GM10266 (cell line): ENCODE results near the gene TGIF1.
A peak's percentile ranks its signal among the peaks of the same experiment; 100 is the strongest.

Source experiments
- DNase-seq: peaks from one replicate; pipeline ENCODE4 v3.0.0; 2012; ENCODE audit errors: extremely low spot score
- TF ChIP-seq, protein P1 (sequence below): IDR thresholded peaks from 2 replicates; pipeline ENCODE4 v1.5.1; 2012; ENCODE audit warnings: mild to moderate bottlenecking, low read depth; ENCODE audit not compliant: control insufficient read depth, insufficient read depth; ENCODE audit errors: missing control alignments

Gene TGIF1

DNA sequence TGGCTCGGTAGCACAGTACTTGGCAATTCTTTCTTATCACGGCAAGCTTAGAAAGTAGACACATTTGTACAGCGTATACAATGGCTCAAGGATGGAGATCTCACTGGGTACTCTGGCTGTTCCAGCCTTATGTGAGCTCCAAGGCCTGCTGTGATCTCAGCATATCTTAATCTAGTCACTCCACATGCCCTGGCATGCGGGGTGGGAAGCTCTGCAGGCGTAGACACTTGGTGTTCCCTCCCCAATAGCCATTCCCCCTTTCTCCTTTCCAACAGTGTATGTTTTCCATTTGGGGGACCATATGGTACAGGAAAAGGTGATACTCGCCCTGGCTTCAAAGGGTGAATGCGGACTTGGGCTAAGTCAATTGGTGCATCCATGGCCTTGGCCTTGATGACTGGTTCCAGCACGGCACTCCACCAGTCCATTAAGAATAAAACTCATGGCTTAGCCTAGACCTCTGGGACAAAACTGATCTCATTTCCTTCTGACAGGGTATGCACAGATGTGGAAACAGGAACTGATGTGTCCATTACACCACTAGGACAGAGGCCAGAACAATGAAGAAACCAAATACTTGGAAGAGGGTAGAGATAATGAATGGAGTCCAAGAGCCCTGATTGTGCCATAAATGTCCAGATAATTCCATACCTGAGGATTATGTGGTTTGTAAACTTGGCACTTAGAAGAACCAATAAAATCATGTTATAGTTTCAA is 28.4 kb downstream of the TGIF1 start:
- DNase-seq, result no peak
- TF ChIP-seq, protein P1, sequence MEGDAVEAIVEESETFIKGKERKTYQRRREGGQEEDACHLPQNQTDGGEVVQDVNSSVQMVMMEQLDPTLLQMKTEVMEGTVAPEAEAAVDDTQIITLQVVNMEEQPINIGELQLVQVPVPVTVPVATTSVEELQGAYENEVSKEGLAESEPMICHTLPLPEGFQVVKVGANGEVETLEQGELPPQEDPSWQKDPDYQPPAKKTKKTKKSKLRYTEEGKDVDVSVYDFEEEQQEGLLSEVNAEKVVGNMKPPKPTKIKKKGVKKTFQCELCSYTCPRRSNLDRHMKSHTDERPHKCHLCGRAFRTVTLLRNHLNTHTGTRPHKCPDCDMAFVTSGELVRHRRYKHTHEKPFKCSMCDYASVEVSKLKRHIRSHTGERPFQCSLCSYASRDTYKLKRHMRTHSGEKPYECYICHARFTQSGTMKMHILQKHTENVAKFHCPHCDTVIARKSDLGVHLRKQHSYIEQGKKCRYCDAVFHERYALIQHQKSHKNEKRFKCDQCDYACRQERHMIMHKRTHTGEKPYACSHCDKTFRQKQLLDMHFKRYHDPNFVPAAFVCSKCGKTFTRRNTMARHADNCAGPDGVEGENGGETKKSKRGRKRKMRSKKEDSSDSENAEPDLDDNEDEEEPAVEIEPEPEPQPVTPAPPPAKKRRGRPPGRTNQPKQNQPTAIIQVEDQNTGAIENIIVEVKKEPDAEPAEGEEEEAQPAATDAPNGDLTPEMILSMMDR, result no peak

DNA sequence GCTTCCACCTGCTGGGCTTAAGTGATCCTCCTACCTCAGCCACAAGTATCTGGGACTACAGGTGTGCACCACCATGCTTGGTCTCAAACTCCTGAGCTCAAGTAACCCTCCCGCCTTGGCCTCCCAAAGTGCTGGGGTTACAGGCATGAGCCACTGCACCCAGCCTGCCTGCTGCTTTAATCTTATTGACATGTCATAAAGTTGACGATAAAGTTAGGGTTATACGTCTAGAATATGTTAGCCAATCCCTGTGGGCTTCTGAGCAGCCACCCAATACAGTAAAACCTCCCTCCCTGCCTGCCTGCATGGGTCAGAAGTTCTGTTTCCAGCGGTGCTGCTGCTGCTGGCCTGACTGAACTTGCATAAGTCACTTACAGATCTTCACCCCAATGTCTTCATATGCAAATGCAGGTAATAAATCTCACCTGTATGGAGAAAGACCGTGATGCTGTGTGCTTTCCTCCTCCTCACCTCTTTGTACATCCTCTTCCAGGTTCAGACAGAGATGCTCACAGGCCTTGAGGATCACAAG is 30.1 kb downstream of the TGIF1 start:
- no peak for DNase-seq
- TF ChIP-seq, protein P1, result no peak

DNA sequence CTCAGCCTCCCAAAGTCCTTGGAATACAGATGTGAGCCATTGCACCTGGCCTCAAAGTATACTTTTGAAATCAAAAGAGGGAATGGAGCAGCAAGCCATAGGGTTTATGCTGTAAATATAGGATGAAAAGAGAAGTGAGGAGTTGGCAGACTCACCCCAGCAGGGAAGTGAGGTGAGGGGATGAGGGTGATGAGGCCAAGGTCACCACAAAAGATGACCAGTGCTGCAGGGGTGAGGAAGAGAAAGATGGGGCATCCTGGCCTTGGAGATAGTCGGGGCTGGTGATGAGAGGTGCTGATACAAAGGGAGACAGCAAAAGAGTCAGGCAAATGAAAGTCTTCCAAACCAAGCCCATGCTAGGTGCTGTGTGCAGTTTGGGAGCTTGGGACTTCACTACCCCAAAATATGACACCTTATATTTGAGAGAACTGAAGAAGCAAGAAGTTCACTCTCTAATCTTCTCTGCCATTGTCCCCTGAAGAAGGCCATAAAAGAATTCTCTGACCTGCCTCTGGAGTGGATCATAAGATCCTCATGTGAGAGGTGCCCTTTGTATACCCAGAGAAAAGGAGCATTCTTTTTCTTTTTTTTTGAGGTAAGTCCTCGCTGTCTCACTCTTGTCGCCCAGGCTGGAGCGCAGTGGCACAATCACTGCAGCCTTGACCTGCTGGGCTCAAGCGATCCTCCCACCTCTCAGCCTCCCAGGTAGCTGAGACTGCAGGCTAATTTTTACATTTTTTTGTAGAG is 31.0 kb downstream of the TGIF1 start:
- TF ChIP-seq, protein P1, result no peak
- no peak for DNase-seq

DNA sequence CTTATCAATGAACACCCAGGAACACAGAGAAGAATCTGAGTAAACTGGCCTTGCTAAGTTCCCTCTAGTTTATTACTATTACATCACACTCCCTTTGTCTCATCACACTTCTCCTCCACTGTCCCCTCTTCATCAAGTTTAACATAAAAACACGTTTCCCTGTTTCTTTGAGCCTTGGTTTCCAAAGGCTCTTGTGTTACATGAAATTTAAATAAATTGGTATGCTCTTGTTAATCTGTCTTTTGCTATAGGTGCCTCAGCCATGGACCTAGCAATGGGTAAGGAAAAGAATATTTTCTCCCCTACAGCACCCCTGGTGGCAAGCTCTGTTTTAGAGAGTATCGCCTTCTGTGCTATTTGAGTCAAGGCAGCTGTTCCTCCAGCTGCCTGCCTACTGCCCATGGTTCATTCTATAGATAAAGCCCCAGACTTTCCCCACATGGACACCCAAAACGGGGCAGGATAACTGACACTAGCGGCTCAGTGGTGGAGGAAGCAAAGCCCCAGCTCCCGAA is 31.8 kb downstream of the TGIF1 start:
- peak; percentile 42 for DNase-seq
- TF ChIP-seq, protein P1, result peak; percentile 49

DNA sequence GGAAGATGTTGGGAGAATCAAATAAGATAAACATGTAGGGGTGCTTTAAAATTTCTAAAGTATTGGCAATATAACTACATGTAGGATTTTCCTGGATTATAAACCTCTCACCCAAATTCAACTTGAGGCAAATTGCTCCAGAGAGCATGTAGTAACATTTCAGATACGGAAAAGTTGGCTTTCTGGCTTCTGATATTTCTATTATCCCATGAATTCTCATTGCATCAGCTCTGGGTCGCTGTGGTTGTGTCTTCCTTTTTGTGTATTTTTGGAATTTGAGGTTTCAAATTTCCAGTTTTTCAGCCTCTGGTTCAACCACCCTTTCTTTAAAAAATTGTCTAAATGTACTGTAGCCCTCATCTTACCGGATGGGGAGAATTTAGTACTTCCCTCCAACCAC is 32.3 kb downstream of the TGIF1 start:
- no peak for DNase-seq
- TF ChIP-seq, protein P1, result no peak

DNA sequence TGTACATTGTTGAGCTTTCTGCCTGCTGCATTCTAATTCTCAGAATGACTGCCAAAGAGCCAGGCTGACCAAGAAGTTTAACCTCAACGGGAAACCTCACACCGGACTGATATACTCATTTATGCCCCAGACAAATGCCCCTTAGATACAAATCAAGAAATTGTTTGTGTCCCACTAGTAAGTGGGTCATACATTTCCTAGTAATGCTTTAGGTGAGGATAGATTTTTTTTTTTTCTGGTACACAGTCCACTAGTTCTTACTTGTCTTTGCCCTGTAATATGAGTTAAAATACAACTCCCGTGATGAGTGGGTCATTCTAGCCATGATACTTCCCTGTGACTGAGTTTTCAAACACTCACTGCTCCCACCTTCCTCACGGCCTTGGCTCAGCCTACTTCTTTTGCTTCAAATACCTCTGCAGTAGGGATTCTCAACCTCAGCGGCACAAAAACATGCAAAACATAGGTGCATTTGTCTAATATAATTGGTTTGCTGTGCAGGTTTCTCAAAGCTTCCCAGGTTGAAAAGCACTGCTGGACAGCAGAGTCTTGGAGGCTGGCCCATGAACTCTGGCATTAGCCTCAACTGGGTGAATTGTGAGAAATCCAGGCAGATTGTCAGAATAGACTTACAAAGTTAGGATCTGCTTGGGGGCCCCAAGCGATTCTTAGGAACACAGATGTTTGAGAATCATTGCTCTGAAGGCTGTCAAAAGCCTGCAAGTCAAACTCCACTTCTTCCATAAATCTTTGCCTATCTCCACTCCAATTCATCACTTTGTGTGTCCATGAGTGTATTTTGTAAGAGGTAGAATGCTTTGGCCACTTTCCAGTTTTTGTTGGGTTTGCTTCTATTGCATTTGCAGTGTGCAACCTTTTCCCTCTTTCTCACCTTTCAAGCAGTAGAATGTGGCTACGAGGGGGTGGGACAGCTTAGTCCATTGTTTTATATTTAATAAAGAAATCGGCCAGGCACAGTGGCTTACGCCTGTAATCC is 35.5 kb downstream of the TGIF1 start:
- DNase-seq, result no peak
- TF ChIP-seq, protein P1, result no peak
